Activated naive CD8-positive, alpha-beta T cell treated with anti-CD3 and anti-CD28 coated beads for 36 hours (primary cell): Measurements from ENCODE around the gene NAA25. TPM values are rescaled to one million over a fixed set of nuclear protein-coding genes. Genes with fewer than 3 reads are reported as not detected.

Experiments used
- DNase-seq: peaks from one replicate; pipeline ENCODE4 v3.0.0; 2021
- H3K27ac Mint-ChIP-seq: one replicate; pipeline ENCODE4 v1.8.0; 2022; ENCODE audit warnings: mild to moderate bottlenecking, moderate library complexity, mixed read lengths
- H3K27me3 Mint-ChIP-seq: one replicate; pipeline ENCODE4 v1.8.0; 2022; ENCODE audit warnings: mild to moderate bottlenecking, mixed read lengths
- H3K36me3 Mint-ChIP-seq: one replicate; pipeline ENCODE4 v1.8.0; 2021; ENCODE audit warnings: mild to moderate bottlenecking, mixed read lengths
- H3K4me1 Mint-ChIP-seq: one replicate; pipeline ENCODE4 v1.8.0; 2021; ENCODE audit warnings: mixed read lengths
- H3K4me3 Mint-ChIP-seq: one replicate; pipeline ENCODE4 v1.8.0; 2022; ENCODE audit warnings: mild to moderate bottlenecking, moderate library complexity, mixed read lengths
- H3K9me3 Mint-ChIP-seq: one replicate; pipeline ENCODE4 v1.8.0; 2022; ENCODE audit warnings: mixed read lengths
- total RNA-seq, 2 experiments: library from RNA; stranded (reverse); gene quantifications; one replicate each; pipeline ENCODE4 v1.2.3, GENCODE V29; 2021

The NAA25 gene
- 10 to 100 TPM; 51.3 to 54.9 TPM for total RNA-seq

DNA sequence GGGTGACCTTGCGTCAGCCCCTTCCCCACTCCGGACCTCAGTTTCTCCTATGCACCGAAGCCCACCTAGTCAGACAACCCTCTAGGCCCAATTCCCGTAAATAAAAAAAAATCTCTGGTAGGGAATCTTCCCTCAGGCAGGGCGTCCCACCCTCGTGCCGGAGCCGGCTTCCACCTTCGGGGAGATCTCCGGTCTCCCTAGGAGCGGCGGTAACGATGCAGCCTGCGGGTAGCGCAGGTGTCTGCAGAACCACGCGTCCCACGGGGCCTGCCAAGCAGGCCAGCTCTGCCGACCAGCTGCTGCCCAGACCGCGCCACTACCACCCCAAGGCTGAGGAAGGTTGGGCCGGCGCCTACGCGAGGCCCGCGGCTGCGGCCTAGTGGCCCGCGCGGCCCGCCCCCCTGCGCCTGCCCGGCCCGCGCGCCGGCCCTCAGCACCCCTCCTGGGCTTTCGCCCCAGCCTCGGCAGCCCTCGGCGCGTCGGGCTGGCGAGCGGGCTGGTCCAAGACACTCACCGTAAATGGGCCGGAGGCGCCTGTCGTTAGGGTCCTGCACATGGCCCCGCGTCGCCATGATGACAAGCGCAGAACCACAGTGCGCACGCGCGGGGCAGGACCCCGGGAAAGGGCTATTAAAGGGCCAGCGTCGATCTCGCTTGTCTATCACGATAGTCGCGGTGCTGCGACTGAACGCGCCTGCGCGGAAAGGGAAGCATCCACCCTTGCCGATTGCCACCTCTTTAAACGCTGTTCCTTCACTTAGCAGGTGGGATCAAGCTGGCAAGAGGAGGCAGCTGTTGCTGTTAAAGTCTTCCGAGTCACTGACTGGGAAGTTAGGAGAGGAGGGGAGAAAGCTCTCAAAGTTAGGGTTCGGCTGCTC lies at the start of gene NAA25:
Gene NAA25 (minus strand): TSS at position 582 of the 878 bp plus-strand sequence. CDS start 10 bp downstream, at position 572.
- peaks cover 25% of the 10 kb centered on the region for H3K36me3 Mint-ChIP-seq
- H3K4me1 Mint-ChIP-seq: peaks cover 57% of the 10 kb centered on the region
- DNase-seq: peak; percentile 88
- H3K4me3 Mint-ChIP-seq: peak within 1 kb of the TSS; percentile 94
- H3K27ac Mint-ChIP-seq: peak within 1 kb of the TSS; percentile 99
- H3K27me3 Mint-ChIP-seq: no peaks in the 10 kb centered on the region
- no peaks in the 10 kb centered on the region for H3K9me3 Mint-ChIP-seq

DNA sequence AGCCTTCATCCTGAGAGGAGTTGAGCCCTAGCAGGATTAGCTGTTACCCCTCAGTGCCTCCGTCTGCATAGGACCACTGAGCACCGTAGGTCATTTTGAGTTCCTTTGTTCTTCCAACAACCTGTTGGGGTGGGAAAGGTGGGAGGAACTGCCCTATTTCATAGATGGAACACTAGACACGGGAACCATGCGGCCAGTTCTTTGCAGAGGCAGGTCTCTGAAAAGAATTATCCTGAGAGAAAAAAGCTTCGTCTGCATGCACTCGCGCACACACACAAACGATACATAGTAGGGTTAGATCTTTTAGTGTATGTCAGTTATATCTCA lies 45.3 kb upstream of the NAA25 start:
- H3K27me3 Mint-ChIP-seq: no peaks in the 10 kb centered on the region
- peaks cover 30% of the 10 kb centered on the region for H3K9me3 Mint-ChIP-seq
- peaks cover 76% of the 10 kb centered on the region for H3K36me3 Mint-ChIP-seq
- DNase-seq: no peak
- H3K4me1 Mint-ChIP-seq: peaks cover 19% of the 10 kb centered on the region
- no peak overlapping the region for H3K27ac Mint-ChIP-seq
- no peak overlapping the region for H3K4me3 Mint-ChIP-seq

DNA sequence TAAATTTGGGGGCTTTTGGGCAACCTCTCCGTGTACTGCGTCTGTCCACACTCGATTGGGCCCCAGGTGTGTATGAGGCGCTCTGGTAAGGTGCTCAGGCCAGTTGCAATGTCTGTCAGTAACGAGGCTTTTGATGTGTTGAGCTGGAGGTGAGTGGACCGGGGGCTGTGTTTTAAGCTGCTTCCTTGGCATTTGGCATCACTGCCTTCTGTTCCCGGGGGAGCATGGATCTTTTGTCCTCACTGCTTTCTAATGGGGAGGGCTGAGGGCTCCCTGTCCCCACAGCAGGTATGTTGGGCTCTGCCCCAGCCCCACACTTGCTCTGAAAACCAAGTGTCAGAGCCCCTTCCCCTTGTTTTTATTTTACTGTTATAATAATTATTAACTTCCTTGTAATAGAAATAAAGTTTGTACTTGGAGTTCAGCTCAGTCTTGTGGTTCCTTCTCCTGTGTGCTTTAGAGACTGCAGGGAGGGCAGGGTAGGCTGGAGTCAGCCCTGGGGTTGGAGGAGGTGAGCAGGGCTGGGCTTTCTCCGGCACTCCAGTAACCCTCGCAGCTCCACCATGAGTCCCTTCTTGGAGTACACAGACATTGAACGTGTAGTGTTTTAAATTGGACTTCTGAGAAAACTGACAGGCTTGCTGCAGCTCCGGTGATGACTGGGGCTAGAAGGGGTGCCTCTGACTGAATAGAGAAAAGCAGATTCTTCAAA lies 44.8 kb upstream of the NAA25 start:
- H3K27ac Mint-ChIP-seq: no peak overlapping the region
- DNase-seq: no peak
- H3K36me3 Mint-ChIP-seq: peaks cover 76% of the 10 kb centered on the region

DNA sequence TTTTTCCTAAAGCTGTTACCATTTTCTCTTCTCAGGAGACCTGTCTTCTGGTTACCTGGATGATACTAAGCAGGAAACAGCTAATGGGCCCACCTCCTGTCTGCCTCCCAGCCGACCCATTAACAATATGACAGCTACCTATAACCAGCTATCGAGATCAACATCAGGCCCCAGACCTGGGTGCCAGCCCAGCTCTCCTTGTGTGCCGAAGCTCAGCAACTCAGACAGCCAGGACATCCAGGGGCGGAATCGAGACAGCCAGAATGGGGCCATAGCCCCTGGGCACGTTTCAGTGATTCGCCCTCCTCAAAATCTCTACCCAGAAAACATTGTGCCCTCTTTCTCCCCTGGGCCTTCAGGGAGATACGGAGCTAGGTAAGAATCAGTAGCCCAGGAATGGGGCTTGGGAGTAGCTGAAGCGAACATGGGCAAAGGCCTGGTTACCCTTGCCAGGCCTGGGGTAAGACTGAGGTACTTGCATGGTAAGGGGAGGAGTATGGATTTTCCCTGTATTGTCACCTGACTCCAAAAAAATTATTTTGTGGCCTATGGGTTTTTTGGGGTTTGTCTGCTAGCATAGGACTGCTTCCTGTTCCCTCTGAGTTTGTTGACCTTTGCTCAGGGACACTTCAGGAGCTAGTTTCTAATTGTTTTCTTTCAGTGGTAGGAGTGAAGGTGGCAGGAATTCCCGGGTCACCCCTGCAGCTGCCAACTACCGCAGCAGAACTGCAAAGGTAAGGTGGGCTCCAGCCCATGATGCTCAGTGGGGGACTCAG lies 43.4 kb upstream of the NAA25 start:
- Mint-ChIP-seq H3K36me3 (peaks cover 67% of the 10 kb centered on the region), H3K27ac (peak overlapping the region; percentile 32), H3K9me3 (peaks cover 18% of the 10 kb centered on the region), H3K4me1 (peaks cover 8% of the 10 kb centered on the region), H3K27me3 (no peaks in the 10 kb centered on the region), H3K4me3 (peak overlapping the region; percentile 25)
- DNase-seq: no peak

More for the DNA sequence above, 44.8 kb upstream of the NAA25 start:
- Mint-ChIP-seq H3K27me3 (no peaks in the 10 kb centered on the region), H3K9me3 (peaks cover 30% of the 10 kb centered on the region), H3K4me3 (no peak overlapping the region), H3K4me1 (peaks cover 14% of the 10 kb centered on the region)

DNA sequence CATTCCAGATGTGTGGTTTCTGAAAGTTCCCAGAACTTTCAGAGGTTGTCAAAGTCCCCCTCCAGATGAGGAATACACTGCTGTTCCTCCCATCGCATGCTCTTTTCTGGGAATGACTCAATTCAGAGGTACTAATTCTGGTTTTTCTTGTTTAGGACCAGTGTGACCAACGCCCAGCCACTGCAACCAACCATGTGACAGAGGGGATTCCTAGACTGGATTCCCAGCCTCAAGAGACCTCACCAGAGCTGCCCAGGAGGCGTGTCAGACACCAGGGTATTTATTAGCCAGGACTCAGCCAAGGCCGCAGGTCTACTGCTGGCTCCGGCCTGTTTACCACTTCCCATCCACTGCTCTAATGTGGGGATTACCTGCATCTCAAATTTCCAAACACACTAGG lies 41.0 kb upstream of the NAA25 start:
- Mint-ChIP-seq H3K27me3 (no peaks in the 10 kb centered on the region), H3K4me3 (no peak overlapping the region), H3K4me1 (peaks cover 16% of the 10 kb centered on the region), H3K27ac (no peak overlapping the region), H3K9me3 (peaks cover 4% of the 10 kb centered on the region), H3K36me3 (peaks cover 56% of the 10 kb centered on the region)
- DNase-seq: no peak

DNA sequence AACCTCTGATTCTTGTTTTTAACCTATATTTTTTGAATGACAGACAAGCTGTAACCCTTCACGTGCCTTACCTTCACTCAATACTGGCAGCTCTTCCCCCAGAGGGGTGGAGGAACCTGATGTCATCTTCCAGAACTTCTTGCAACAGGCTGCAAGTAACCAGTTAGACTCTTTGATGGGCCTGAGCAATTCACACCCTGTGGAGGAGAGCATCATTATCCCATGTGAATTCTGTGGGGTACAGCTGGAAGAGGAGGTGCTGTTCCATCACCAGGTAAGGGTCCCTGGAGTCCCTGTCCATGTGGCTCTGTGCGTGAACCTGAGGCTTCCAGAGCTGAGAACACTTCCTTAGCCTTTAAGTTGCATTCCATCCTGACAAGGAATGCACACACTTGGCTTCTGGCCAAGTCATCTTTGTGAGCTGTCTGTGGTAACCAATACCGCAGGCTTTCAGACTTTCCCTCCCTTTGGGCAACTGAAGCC lies 39.5 kb upstream of the NAA25 start:
- H3K4me1 Mint-ChIP-seq: peaks cover 16% of the 10 kb centered on the region
- H3K27me3 Mint-ChIP-seq: no peaks in the 10 kb centered on the region
- H3K27ac Mint-ChIP-seq: no peak overlapping the region
- peaks cover 44% of the 10 kb centered on the region for H3K36me3 Mint-ChIP-seq
- no peak overlapping the region for H3K4me3 Mint-ChIP-seq
- no peak for DNase-seq
- no peaks in the 10 kb centered on the region for H3K9me3 Mint-ChIP-seq

DNA sequence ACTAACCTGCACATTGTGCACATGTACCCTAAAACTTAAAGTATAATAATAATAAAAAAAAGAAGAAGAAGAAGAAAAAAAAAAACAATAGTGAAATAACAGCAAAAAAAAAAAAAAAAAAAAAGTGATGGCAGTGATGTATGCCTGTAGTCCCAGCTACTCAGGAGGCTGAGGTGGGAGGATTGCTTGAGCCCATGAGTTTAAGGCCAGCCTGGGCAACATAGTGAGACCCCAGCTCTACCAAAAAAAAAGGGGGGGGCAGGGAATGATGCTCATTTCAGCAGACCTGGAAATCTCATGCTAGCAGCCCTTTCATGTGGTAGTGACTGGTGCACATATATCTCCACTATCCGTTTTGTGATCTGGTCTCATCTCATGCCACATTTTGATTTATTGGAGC lies 37.5 kb upstream of the NAA25 start:
- no peak for DNase-seq
- Mint-ChIP-seq H3K27ac (no peak overlapping the region), H3K4me1 (peaks cover 7% of the 10 kb centered on the region), H3K36me3 (peaks cover 31% of the 10 kb centered on the region), H3K4me3 (no peak overlapping the region), H3K9me3 (no peaks in the 10 kb centered on the region), H3K27me3 (no peaks in the 10 kb centered on the region)

DNA sequence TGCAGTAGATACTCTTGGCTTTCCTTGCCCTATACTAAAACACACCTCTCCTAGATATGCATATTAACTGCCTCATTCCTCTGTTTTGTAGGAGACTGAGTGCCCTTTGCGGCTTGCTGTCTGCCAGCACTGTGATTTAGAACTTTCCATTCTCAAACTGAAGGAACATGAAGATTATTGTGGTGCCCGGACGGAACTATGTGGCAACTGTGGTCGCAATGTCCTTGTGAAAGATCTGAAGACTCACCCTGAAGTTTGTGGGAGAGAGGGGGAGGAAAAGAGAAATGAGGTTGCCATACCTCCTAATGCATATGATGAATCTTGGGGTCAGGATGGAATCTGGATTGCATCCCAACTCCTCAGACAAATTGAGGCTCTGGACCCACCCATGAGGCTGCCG lies 32.1 kb upstream of the NAA25 start:
- Mint-ChIP-seq H3K4me1 (peaks cover 5% of the 10 kb centered on the region), H3K9me3 (no peaks in the 10 kb centered on the region), H3K4me3 (no peak overlapping the region), H3K36me3 (peaks cover 18% of the 10 kb centered on the region), H3K27ac (peak overlapping the region; percentile 50), H3K27me3 (no peaks in the 10 kb centered on the region)
- no peak for DNase-seq

DNA sequence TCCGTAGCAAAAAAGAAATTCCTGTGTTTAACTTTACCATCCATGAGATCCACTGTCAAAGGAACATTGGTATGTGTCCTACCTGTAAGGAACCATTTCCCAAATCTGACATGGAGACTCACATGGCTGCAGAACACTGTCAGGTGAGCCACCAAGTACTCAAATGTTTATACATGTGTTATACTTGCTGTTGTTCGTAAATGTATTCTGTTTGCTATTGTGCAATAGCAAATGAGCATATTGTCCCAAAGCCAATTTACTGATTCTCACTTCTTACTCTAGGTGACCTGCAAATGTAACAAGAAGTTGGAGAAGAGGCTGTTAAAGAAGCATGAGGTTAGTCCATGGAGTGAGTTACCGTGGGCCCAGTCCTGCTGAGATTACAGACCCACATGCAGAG lies 26.1 kb upstream of the NAA25 start:
- no peak for DNase-seq
- Mint-ChIP-seq H3K36me3 (peaks cover 15% of the 10 kb centered on the region), H3K27me3 (no peaks in the 10 kb centered on the region), H3K4me3 (no peak overlapping the region), H3K27ac (no peak overlapping the region), H3K9me3 (no peaks in the 10 kb centered on the region), H3K4me1 (peaks cover 21% of the 10 kb centered on the region)

DNA sequence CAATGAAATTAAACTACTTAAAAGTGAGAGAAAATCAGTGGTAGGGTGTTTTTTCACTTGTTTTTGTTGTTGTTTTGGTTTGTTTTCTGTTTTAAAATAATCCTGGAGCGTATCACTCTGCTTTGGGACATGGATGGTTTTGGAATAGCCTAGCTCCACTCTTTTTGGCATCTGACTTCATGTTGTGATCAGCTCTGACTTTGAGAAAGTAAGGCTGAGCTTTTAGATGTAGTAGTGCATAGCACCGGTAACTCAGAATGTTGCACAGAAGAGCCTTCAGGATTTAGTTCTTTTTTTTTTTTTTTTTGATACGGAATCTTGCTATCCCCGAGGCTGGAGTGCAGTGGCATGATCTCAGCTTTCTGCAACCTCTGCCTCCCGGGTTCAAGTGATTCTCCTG lies 24.8 kb upstream of the NAA25 start:
- peaks cover 33% of the 10 kb centered on the region for H3K4me1 Mint-ChIP-seq
- H3K27me3 Mint-ChIP-seq: no peaks in the 10 kb centered on the region
- H3K36me3 Mint-ChIP-seq: peaks cover 15% of the 10 kb centered on the region
- H3K27ac Mint-ChIP-seq: no peak overlapping the region
- no peaks in the 10 kb centered on the region for H3K9me3 Mint-ChIP-seq
- DNase-seq: no peak
- no peak overlapping the region for H3K4me3 Mint-ChIP-seq

DNA sequence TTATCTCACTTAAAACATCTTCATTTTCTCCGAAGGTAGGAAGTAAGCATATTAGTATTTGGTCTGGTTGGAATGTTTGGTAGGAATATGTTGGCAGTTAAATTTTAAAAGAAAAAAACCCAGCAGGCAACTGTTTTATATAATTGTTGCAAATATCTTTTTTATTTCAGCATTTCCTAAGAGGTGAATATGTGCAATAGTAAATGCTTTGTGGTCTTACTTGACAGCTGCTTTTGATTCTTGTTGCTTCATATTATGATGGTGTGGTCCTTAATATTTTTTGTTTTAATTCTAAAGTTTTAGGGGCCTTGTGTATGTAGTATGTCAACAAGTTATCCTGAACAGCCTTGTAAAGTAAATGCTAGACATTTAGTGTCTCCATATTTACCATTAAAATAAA lies 23.1 kb upstream of the NAA25 start:
- Mint-ChIP-seq H3K27ac (peak overlapping the region; percentile 89), H3K4me3 (no peak overlapping the region), H3K4me1 (peaks cover 46% of the 10 kb centered on the region), H3K9me3 (no peaks in the 10 kb centered on the region), H3K36me3 (peaks cover 18% of the 10 kb centered on the region), H3K27me3 (no peaks in the 10 kb centered on the region)
- DNase-seq: no peak

DNA sequence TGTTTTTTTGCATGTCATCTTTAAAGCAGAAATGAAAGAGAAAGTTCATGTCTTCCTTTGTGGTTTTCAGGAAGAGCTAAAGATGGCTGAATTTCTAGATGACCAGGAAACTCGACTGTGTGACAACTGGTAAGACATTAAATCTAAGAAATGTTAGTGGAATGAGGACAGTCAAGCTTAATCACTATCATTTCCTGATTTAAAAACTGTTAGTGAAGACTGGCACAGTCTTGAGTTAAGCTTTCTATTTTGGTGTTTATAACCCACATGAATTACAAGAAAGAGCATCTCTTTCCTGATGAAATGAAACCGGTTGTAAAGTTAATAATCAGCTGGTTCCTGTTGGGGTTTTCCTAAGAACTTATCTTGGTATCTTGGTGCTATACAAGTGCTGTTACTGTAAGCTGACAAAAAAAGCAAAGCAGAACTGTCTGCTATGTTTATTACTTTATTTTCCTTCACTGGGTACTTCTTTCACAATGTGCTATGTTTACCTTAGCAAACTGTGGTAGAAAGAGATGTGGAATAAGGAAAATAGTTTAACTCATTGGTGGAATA lies 21.9 kb upstream of the NAA25 start:
- H3K4me3 Mint-ChIP-seq: peak overlapping the region; percentile 57
- H3K4me1 Mint-ChIP-seq: peaks cover 51% of the 10 kb centered on the region
- DNase-seq: no peak
- peak overlapping the region; percentile 89 for H3K27ac Mint-ChIP-seq
- H3K27me3 Mint-ChIP-seq: no peaks in the 10 kb centered on the region
- no peaks in the 10 kb centered on the region for H3K9me3 Mint-ChIP-seq
- H3K36me3 Mint-ChIP-seq: peaks cover 22% of the 10 kb centered on the region

DNA sequence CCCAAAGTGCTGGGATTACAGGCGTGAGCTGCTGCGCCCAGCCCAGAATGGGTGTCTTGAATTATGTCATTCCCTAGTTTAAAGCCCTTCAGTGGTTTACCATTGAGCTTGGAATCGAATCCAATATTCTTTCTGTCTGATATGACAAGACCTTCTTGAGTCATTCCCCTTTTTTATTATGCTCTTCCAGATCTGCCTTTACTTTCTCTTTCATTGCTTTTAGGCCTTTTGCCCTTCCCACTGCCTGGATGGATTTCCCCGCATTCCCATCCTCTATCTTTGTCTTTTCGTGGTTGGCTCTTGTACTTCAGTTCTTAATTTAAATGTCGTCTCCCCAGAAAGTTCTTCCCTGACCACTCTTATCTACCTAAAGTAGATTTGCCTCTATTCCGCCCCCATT lies 18.3 kb upstream of the NAA25 start:
- H3K9me3 Mint-ChIP-seq: no peaks in the 10 kb centered on the region
- peak overlapping the region; percentile 79 for H3K4me3 Mint-ChIP-seq
- peaks cover 17% of the 10 kb centered on the region for H3K36me3 Mint-ChIP-seq
- peaks cover 46% of the 10 kb centered on the region for H3K4me1 Mint-ChIP-seq
- peak overlapping the region; percentile 75 for H3K27ac Mint-ChIP-seq
- H3K27me3 Mint-ChIP-seq: no peaks in the 10 kb centered on the region
- DNase-seq: no peak

DNA sequence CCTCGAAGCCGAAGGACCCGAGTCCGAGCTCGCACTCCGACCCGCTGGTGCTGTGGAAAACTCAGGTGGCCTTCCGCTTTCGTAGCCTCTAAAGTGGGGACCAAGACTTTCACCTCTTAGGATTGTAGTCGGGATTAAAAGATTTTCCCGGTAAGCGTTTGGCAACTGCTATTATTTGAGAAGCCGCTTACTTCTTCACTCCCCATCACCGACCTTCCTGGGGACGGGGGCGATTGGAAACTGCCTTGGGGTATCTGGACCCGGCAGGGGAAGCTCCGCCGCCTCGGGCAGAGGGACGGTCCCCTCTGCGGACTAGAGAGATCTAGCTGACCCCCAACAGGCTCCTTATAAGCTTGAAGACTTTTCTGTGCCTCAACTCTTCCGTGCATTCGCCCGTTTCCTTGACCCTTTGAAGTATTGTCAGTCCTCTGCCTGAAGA lies 17.4 kb upstream of the NAA25 start:
- Mint-ChIP-seq H3K27ac (peak overlapping the region; percentile 75), H3K36me3 (peaks cover 14% of the 10 kb centered on the region), H3K4me3 (peak overlapping the region; percentile 79), H3K9me3 (no peaks in the 10 kb centered on the region), H3K27me3 (no peaks in the 10 kb centered on the region), H3K4me1 (peaks cover 39% of the 10 kb centered on the region)
- no peak for DNase-seq
